Gastroesophageal sphincter (tissue), 4 donors: Measurements from ENCODE around the gene GLG1. TPM values are rescaled to one million over a fixed set of nuclear protein-coding genes. Genes with fewer than 3 reads are reported as not detected.

Experiments
- ATAC-seq: fragments of 150-250 bp; one replicate; pipeline ENCODE4 v1.9.1; 2016; ENCODE audit warnings: mild to moderate bottlenecking, moderate library complexity
- H3K27ac ChIP-seq, 4 donors: fragments of 200-600 bp; sonication (generic) in 3 of 4; 1 replicate in 3 of 4; 2 replicates in 1 of 4; pipeline ENCODE4 v1.5.1; 2016 to 2019
- H3K27me3 ChIP-seq: fragments of 200-600 bp; sonication (generic); one replicate; pipeline ENCODE4 v1.5.1; 2019
- H3K36me3 ChIP-seq, 2 donors: fragments of 200-600 bp; sonication (generic); one replicate each; pipeline ENCODE4 v1.5.1; 2019; ENCODE audit warnings: control low read depth in 1 of 2
- H3K4me1 ChIP-seq, 3 donors: fragments of 200-600 bp; sonication (generic); 1 replicate in 2 of 3; 2 replicates in 1 of 3; pipeline ENCODE4 v1.5.1; 2016 to 2019; ENCODE audit warnings: control low read depth in 2 of 3
- H3K4me3 ChIP-seq, 2 donors: fragments of 200-600 bp; sonication (generic); one replicate each; pipeline ENCODE4 v1.5.1; 2019; ENCODE audit warnings: mild to moderate bottlenecking in 1 of 2, moderate library complexity in 1 of 2
- H3K9me3 ChIP-seq, 3 donors: fragments of 200-600 bp; sonication (generic); one replicate each; pipeline ENCODE4 v1.5.1; 2017 to 2019; ENCODE audit warnings: control low read depth in 2 of 3
- CTCF ChIP-seq, 4 experiments: fragments of 200-600 bp in 2 of 4; fragments of 450-650 bp in 2 of 4; sonication (generic) in 1 of 4; IDR thresholded peaks; one replicate each; pipeline ENCODE4 v1.5.1; 2017 to 2019; ENCODE audit warnings: antibody characterized with exemption in 4 of 4, mild to moderate bottlenecking in 2 of 4, moderate library complexity in 2 of 4
- EP300 ChIP-seq: sonication (generic); formaldehyde crosslinking; IDR thresholded peaks from one replicate; pipeline ENCODE4 v1.6.1; 2017; ENCODE audit warnings: antibody characterized with exemption, mild to moderate bottlenecking
- POLR2A ChIP-seq, 2 donors: fragments of 450-650 bp; IDR thresholded peaks; one replicate each; pipeline ENCODE4 v1.6.1; 2017; ENCODE audit warnings: antibody characterized with exemption in 2 of 2, mild to moderate bottlenecking in 2 of 2, moderate library complexity in 1 of 2
- POLR2AphosphoS5 ChIP-seq: sonication (generic); formaldehyde crosslinking; IDR thresholded peaks from one replicate; pipeline ENCODE4 v1.6.1; 2017; ENCODE audit warnings: antibody characterized with exemption
- WGBS, 2 donors: methylation state at CpG; one replicate each; pipeline ENCODE4 v1.1.5; 2018; ENCODE audit warnings: low coverage in 1 of 2; 5-methylcytosine and 5-hydroxymethylcytosine counted together
- total RNA-seq, 4 donors: library from RNA; depleted of rRNA; stranded (reverse); fragments of >200 nt; gene quantifications; one replicate each; pipeline ENCODE4 v1.1.0, GENCODE V29; 2016

GLG1 gene
- total RNA-seq, 4 donors from 2014 or later: 121 to 151 (median 139) TPM

- TF ChIP-seq EP300: no peak
- TF ChIP-seq POLR2AphosphoS5: no peak
- Histone ChIP-seq H3K27me3 (no peaks in the 10 kb centered on the region), H3K9me3 (no peaks in the 10 kb centered on the region), H3K36me3 (peaks cover 0 to 22% of the 10 kb centered on the region in 2 donors), H3K4me3 (no peak overlapping the region), H3K4me1 (peaks cover 0 to 42% (median 10%) of the 10 kb centered on the region in 3 donors), H3K27ac (no peak overlapping the region)
- 77 to 80% methylated on average over 1 to 2 of the region's 2 CpGs for WGBS, 2 donors
- ATAC-seq: no peak
Measured at GRCh38 chr16:74596586-74596985, 10.3 kb downstream of the GLG1 start.

GRCh38 chr16:74592847-74593246, 14.1 kb downstream of the GLG1 start:
- no peak for ATAC-seq
- WGBS, 2 donors: 78 to 84% methylated on average over 3 of the region's 3 CpGs
- no peak overlapping the region for H3K4me3 ChIP-seq

GRCh38 chr16:74591876-74592650, 14.9 kb downstream of the GLG1 start:
- no peak for ATAC-seq
- H3K36me3 ChIP-seq: peaks cover 0 to 9% of the 10 kb centered on the region in 2 donors
- no peak overlapping the region for H3K27ac ChIP-seq
- H3K9me3 ChIP-seq: no peaks in the 10 kb centered on the region
- TF ChIP-seq EP300 (no peak), POLR2AphosphoS5 (no peak), CTCF (IDR thresholded peaks at IDR 0.05) (no peak), POLR2A (IDR thresholded peaks at IDR 0.05) (no peak)
- WGBS, 2 donors: 54 to 59% methylated on average over 3 to 7 of the region's 9 CpGs
- peaks cover 0 to 39% (median 7%) of the 10 kb centered on the region in 3 donors for H3K4me1 ChIP-seq
- no peaks in the 10 kb centered on the region for H3K27me3 ChIP-seq
- no peak overlapping the region for H3K4me3 ChIP-seq

More at GRCh38 chr16:74592847-74593246, 14.1 kb downstream of the GLG1 start:
- Histone ChIP-seq H3K9me3 (no peaks in the 10 kb centered on the region), H3K27me3 (no peaks in the 10 kb centered on the region), H3K27ac (no peak overlapping the region), H3K4me1 (peaks cover 0 to 39% (median 7%) of the 10 kb centered on the region in 3 donors), H3K36me3 (peaks cover 0 to 16% of the 10 kb centered on the region in 2 donors)
- TF ChIP-seq POLR2AphosphoS5 (no peak), CTCF (IDR thresholded peaks at IDR 0.05) (no peak), POLR2A (IDR thresholded peaks at IDR 0.05) (no peak), EP300 (no peak)

- no peak for ATAC-seq
- H3K4me1 ChIP-seq: peaks cover 0 to 36% (median 0%) of the 10 kb centered on the region in 3 donors
- no peaks in the 10 kb centered on the region for H3K36me3 ChIP-seq
- H3K4me3 ChIP-seq: no peak overlapping the region
- no peak for TF ChIP-seq POLR2AphosphoS5
- no peak for TF ChIP-seq POLR2A (IDR thresholded peaks at IDR 0.05)
- TF ChIP-seq EP300: no peak
- TF ChIP-seq CTCF (IDR thresholded peaks at IDR 0.05): no peak
- H3K27ac ChIP-seq: no peak overlapping the region
- H3K9me3 ChIP-seq: no peaks in the 10 kb centered on the region
- 71 to 79% methylated on average over 4 to 6 of the region's 6 CpGs for WGBS, 2 donors
- H3K27me3 ChIP-seq: no peaks in the 10 kb centered on the region
Measured at GRCh38 chr16:74586948-74587347, 20.0 kb downstream of the GLG1 start.

- 88% methylated on average over 2 to 6 of the region's 6 CpGs for WGBS, 2 donors
- H3K27me3 ChIP-seq: no peaks in the 10 kb centered on the region
- H3K27ac ChIP-seq: no peak overlapping the region
- H3K36me3 ChIP-seq: no peaks in the 10 kb centered on the region
- peaks cover 0 to 34% (median 0%) of the 10 kb centered on the region in 3 donors for H3K4me1 ChIP-seq
- no peaks in the 10 kb centered on the region for H3K9me3 ChIP-seq
- no peak overlapping the region for H3K4me3 ChIP-seq
- no peak for TF ChIP-seq POLR2AphosphoS5
- no peak for TF ChIP-seq CTCF (IDR thresholded peaks at IDR 0.05)
- TF ChIP-seq EP300: no peak
- no peak for TF ChIP-seq POLR2A (IDR thresholded peaks at IDR 0.05)
- ATAC-seq: no peak
Measured at GRCh38 chr16:74585846-74586443, 21.0 kb downstream of the GLG1 start.
